ENCODE results near the gene KIF18B.

KIF18B gene

DNA sequence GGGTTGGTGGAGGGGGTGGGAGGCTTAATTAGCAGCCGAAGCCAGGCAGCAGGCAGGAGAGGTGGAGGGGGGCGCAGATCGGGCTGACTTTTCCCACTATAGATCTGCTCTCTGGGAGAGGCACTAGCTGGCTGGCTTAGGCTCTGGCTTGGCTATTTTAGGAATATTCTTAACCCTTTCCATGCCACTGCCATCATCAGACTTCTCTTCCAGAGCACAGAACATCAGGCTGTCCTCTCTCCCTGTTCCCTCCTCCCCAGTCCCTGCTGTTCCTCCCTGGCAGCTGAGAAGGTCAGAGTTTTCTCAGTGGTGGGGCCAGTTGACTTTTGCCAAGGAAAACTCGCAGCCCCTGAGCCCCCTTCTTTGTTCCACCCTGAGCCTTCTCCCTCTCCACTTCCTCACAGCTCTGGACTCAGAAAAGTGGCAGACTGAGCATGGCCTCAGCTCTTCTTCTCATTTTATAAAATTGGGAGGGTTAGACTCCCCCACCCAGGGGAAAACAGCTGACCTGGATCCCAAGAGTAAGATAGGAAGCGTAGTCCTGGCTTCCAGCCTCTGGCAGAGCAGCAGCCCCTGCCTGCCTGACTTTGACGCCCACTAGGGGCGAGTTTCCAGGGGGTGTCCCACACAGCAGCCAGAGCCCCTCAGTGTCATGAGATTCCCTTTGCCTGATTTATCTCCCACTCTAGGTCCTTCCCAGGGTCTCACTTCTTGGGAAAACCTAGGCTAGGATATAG lies 30.4 kb upstream of the KIF18B start:
- no peak for DNase-seq
- Histone ChIP-seq H3K4me3 (ENCODE audit: control insufficient read depth in 1 of 7, extremely low read depth in 1 of 7, insufficient read depth in 4 of 7, low read depth in 2 of 7, low read length in 6 of 7) (no peak overlapping the region), H3K9me3 (ENCODE audit: control extremely low read depth in 1 of 5, control insufficient read depth in 4 of 5, insufficient read depth in 2 of 5, low read depth in 1 of 5, low read length in 4 of 5) (no peaks in the 10 kb centered on the region), H3K4me1 (ENCODE audit: control extremely low read depth in 1 of 4, control insufficient read depth in 4 of 4, insufficient read depth in 4 of 4, low read length in 3 of 4) (no peaks in the 10 kb centered on the region), H3K27ac (ENCODE audit: insufficient read depth in 1 of 2, low read depth in 1 of 2, low read length in 2 of 2, poor library complexity in 1 of 2, severe bottlenecking in 2 of 2) (no peak overlapping the region), H3K27me3 (replicated peaks in 2 of 5; ENCODE audit: control insufficient read depth in 4 of 5, insufficient read depth in 5 of 5, low read length in 4 of 5) (peaks cover 5 to 86% (median 30%) of the 10 kb centered on the region in 5 experiments), H3K36me3 (ENCODE audit: control insufficient read depth in 4 of 4, insufficient read depth in 4 of 4, low read length in 3 of 4) (no peaks in the 10 kb centered on the region)
- WGBS (ENCODE audit: insufficient coverage) = 65% methylated on average over 6 of the region's 7 CpGs
- POLR2A ChIA-PET = no interaction called here
- CTCF ChIA-PET = interaction anchor here (0.8 to 2.1 kb wide), 5 partner anchors 12 to 58 kb away, joined by 3 to 7 read pairs (median 5); no protein-coding TSS in a partner anchor

DNA sequence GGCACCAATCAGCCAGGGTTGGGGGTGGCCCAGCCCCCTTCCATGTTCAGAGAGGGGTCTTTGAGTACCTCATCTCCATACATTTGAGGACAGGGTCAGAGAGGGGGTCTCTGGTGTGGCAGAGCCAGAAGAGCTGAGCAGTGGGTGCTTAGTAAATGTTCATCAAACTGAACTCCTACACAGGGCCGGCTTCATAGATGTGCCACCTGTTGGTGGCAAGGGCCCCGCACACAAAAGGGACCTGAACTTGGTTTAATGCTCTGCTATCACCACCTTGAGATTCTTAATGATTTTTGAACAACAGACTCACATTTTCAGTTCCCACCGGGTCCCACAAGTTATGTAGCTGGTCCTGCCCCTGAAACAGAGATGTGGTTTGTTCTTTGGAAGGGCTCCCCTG lies 29.5 kb upstream of the KIF18B start:
- Histone ChIP-seq H3K27ac (ENCODE audit: insufficient read depth in 1 of 2, low read depth in 1 of 2, low read length in 2 of 2, poor library complexity in 1 of 2, severe bottlenecking in 2 of 2) (no peak overlapping the region), H3K4me1 (ENCODE audit: control extremely low read depth in 1 of 4, control insufficient read depth in 4 of 4, insufficient read depth in 4 of 4, low read length in 3 of 4) (no peaks in the 10 kb centered on the region), H3K4me3 (ENCODE audit: control insufficient read depth in 1 of 7, extremely low read depth in 1 of 7, insufficient read depth in 4 of 7, low read depth in 2 of 7, low read length in 6 of 7) (no peak overlapping the region), H3K27me3 (replicated peaks in 2 of 5; ENCODE audit: control insufficient read depth in 4 of 5, insufficient read depth in 5 of 5, low read length in 4 of 5) (peaks cover 5 to 87% (median 35%) of the 10 kb centered on the region in 5 experiments), H3K36me3 (ENCODE audit: control insufficient read depth in 4 of 4, insufficient read depth in 4 of 4, low read length in 3 of 4) (no peaks in the 10 kb centered on the region), H3K9me3 (ENCODE audit: control extremely low read depth in 1 of 5, control insufficient read depth in 4 of 5, insufficient read depth in 2 of 5, low read depth in 1 of 5, low read length in 4 of 5) (no peaks in the 10 kb centered on the region)
- ChIA-PET CTCF (interaction anchor here (1.0 to 2.1 kb wide), 4 partner anchors 14 to 57 kb away, joined by 3 to 7 read pairs (median 5); no protein-coding TSS in a partner anchor), POLR2A (no interaction called here)
- 89% methylated on average over 3 of the region's 3 CpGs for WGBS (ENCODE audit: insufficient coverage)
- no peak for DNase-seq

DNA sequence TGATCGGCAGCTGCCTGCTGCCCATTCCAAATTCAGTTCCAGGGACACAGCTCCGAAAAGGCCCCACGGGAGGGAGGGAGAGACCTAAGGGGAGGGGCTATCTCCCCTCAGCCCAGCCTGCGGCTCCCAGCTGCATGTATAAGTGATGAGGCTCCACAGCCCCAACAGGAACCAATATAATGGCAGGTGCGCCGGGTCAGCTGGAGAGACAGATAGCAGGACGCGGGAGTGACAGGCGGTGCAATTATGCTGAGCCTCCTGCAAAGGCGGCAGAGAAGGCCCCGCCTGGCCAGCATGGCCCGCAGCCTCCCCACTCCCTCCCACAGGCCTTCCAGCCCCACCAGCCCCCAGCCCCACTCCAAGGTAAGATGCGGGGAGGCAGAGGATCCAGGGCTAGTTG lies 28.6 kb upstream of the KIF18B start:
- Histone ChIP-seq H3K27me3 (replicated peaks in 2 of 5; ENCODE audit: control insufficient read depth in 4 of 5, insufficient read depth in 5 of 5, low read length in 4 of 5) (peaks cover 5 to 88% (median 39%) of the 10 kb centered on the region in 5 experiments), H3K36me3 (ENCODE audit: control insufficient read depth in 4 of 4, insufficient read depth in 4 of 4, low read length in 3 of 4) (no peaks in the 10 kb centered on the region), H3K4me1 (ENCODE audit: control extremely low read depth in 1 of 4, control insufficient read depth in 4 of 4, insufficient read depth in 4 of 4, low read length in 3 of 4) (no peaks in the 10 kb centered on the region), H3K4me3 (ENCODE audit: control insufficient read depth in 1 of 7, extremely low read depth in 1 of 7, insufficient read depth in 4 of 7, low read depth in 2 of 7, low read length in 6 of 7) (no peak overlapping the region), H3K9me3 (ENCODE audit: control extremely low read depth in 1 of 5, control insufficient read depth in 4 of 5, insufficient read depth in 2 of 5, low read depth in 1 of 5, low read length in 4 of 5) (no peaks in the 10 kb centered on the region), H3K27ac (ENCODE audit: insufficient read depth in 1 of 2, low read depth in 1 of 2, low read length in 2 of 2, poor library complexity in 1 of 2, severe bottlenecking in 2 of 2) (no peak overlapping the region)
- 61% methylated on average over 7 of the region's 13 CpGs for WGBS (ENCODE audit: insufficient coverage)
- ChIA-PET POLR2A (no interaction called here), CTCF (interaction anchor here (1.0 to 2.1 kb wide), 2 partner anchors 41 to 56 kb away, joined by 3 to 7 read pairs; no protein-coding TSS in a partner anchor)
- no peak for DNase-seq

DNA sequence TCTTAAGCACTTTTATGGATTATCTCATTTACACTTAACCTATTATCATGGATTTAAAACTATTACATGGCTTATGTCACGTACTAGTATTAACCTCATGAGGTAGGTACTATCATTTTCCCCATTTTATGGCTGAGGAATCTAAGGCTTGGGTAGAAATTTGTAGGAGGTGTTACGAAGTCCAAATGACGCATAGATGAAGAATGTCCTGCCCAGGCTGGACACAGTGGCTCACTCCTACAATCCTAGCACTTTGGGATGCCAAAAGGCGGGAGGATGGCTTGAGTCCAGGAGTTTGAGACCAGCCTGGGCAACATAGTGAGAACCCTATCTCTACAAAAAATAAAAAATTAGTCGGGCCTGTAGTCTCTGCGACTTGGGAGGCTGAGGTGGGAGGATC lies 25.4 kb upstream of the KIF18B start:
- Histone ChIP-seq H3K27ac (ENCODE audit: insufficient read depth in 1 of 2, low read depth in 1 of 2, low read length in 2 of 2, poor library complexity in 1 of 2, severe bottlenecking in 2 of 2) (no peak overlapping the region), H3K4me3 (ENCODE audit: control insufficient read depth in 1 of 7, extremely low read depth in 1 of 7, insufficient read depth in 4 of 7, low read depth in 2 of 7, low read length in 6 of 7) (no peak overlapping the region), H3K9me3 (ENCODE audit: control extremely low read depth in 1 of 5, control insufficient read depth in 4 of 5, insufficient read depth in 2 of 5, low read depth in 1 of 5, low read length in 4 of 5) (no peaks in the 10 kb centered on the region), H3K36me3 (ENCODE audit: control insufficient read depth in 4 of 4, insufficient read depth in 4 of 4, low read length in 3 of 4) (no peaks in the 10 kb centered on the region), H3K27me3 (replicated peaks in 2 of 5; ENCODE audit: control insufficient read depth in 4 of 5, insufficient read depth in 5 of 5, low read length in 4 of 5) (peaks cover 5 to 86% (median 43%) of the 10 kb centered on the region in 5 experiments), H3K4me1 (ENCODE audit: control extremely low read depth in 1 of 4, control insufficient read depth in 4 of 4, insufficient read depth in 4 of 4, low read length in 3 of 4) (peaks cover 0 to 21% (median 17%) of the 10 kb centered on the region in 4 experiments)
- ChIA-PET CTCF (interaction anchor here (1.0 to 2.9 kb wide), 3 partner anchors 32 to 52 kb away, joined by 3 to 10 read pairs (median 6); no protein-coding TSS in a partner anchor), POLR2A (no interaction called here)
- DNase-seq = no peak
- 100% methylated on average over 4 of the region's 6 CpGs for WGBS (ENCODE audit: insufficient coverage)

DNA sequence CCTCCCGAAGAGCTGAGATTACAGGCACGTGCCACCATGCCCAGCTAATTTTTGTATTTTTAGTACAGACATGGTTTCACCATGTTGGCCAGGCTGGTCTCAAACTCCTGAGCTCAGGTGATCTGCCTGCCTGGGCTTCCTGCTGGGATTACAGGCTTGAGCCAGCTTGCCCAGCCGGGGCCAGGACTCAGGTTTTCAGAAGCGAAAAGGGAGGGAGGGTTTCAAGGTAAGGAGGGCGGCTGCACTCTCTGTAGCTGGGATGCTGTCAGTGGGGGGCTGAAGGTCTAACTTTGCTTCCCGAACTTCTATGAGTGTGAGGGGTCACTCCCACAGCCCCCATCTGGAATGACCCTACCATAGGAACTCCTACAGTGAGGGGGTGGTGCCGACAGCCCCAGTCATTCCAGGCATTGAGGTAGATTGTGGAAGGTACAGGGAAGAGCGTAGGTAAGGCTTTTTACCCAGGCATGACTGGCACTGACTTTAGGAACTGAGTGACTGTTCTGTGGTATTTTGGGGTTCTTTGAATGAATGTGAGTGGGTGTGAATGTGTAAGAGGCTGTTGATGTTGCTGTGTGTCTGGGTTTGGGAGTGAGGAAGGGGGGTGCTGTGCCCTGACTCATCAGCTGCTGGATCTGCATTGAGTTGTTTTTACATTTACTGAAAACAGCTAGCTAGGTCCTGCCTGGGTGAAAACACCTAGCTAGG lies 24.4 kb upstream of the KIF18B start:
- Histone ChIP-seq H3K4me3 (ENCODE audit: control insufficient read depth in 1 of 7, extremely low read depth in 1 of 7, insufficient read depth in 4 of 7, low read depth in 2 of 7, low read length in 6 of 7) (no peak overlapping the region), H3K27ac (ENCODE audit: insufficient read depth in 1 of 2, low read depth in 1 of 2, low read length in 2 of 2, poor library complexity in 1 of 2, severe bottlenecking in 2 of 2) (no peak overlapping the region), H3K27me3 (replicated peaks in 2 of 5; ENCODE audit: control insufficient read depth in 4 of 5, insufficient read depth in 5 of 5, low read length in 4 of 5) (peaks cover 5 to 86% (median 43%) of the 10 kb centered on the region in 5 experiments), H3K9me3 (ENCODE audit: control extremely low read depth in 1 of 5, control insufficient read depth in 4 of 5, insufficient read depth in 2 of 5, low read depth in 1 of 5, low read length in 4 of 5) (no peaks in the 10 kb centered on the region), H3K4me1 (ENCODE audit: control extremely low read depth in 1 of 4, control insufficient read depth in 4 of 4, insufficient read depth in 4 of 4, low read length in 3 of 4) (peaks cover 0 to 29% (median 22%) of the 10 kb centered on the region in 4 experiments), H3K36me3 (ENCODE audit: control insufficient read depth in 4 of 4, insufficient read depth in 4 of 4, low read length in 3 of 4) (no peaks in the 10 kb centered on the region)
- 75% methylated on average over 7 of the region's 8 CpGs for WGBS (ENCODE audit: insufficient coverage)
- ChIA-PET CTCF (interaction anchor here (1.0 to 2.9 kb wide), 4 partner anchors 10 to 51 kb away, joined by 3 to 10 read pairs (median 5); no protein-coding TSS in a partner anchor), POLR2A (no interaction called here)
- DNase-seq = peak in 2 of 3 donors; percentile 31 to 48

DNA sequence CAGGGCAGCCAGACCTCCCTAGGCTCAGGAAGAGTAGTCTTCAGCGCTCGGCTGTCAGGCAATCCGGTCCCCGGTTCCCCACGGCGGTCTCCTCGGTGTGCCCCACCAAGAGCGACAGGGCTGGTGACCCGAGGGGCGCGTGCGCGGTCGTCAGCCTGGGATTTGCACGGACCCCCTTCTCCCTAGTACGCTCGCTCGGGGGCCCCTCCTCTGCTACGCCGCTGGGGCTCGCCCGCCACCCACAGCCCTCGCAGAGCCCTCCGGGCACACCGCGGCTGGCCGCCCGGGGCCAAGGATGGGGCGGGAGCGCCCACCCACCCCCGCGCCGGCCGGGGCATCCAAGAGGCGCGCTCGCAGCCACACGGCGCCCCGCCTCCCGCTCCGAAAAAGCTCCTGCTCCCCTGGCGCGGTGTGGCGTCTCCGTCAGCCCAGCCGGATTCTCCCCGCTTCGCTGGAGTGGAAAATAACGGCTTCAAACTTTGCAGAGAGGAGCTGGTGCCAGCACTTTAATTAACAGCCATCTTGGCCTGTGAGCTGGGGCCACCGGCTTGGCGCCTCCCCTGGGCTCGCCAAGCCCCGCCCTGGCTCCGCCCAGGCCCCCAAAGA lies 22.7 kb upstream of the KIF18B start:
- peak in 2 of 3 donors; percentile 42 to 45 for DNase-seq
- H3K4me1 ChIP-seq (ENCODE audit: control extremely low read depth in 1 of 4, control insufficient read depth in 4 of 4, insufficient read depth in 4 of 4, low read length in 3 of 4) = peaks cover 0 to 31% (median 23%) of the 10 kb centered on the region in 4 experiments
- peaks cover 5 to 87% (median 45%) of the 10 kb centered on the region in 5 experiments for H3K27me3 ChIP-seq (replicated peaks in 2 of 5; ENCODE audit: control insufficient read depth in 4 of 5, insufficient read depth in 5 of 5, low read length in 4 of 5)
- 0% methylated on average over 43 of the region's 55 CpGs for WGBS (ENCODE audit: insufficient coverage)
- no peaks in the 10 kb centered on the region for H3K9me3 ChIP-seq (ENCODE audit: control extremely low read depth in 1 of 5, control insufficient read depth in 4 of 5, insufficient read depth in 2 of 5, low read depth in 1 of 5, low read length in 4 of 5)
- H3K4me3 ChIP-seq (ENCODE audit: control insufficient read depth in 1 of 7, extremely low read depth in 1 of 7, insufficient read depth in 4 of 7, low read depth in 2 of 7, low read length in 6 of 7) = peak overlapping the region; percentile 22 to 73 (median 50)
- ChIA-PET CTCF (interaction anchor here (1.4 to 2.9 kb wide), 3 partner anchors 8 to 49 kb away, joined by 4 to 10 read pairs (median 4); no protein-coding TSS in a partner anchor), POLR2A (no interaction called here)
- no peak overlapping the region for H3K27ac ChIP-seq (ENCODE audit: insufficient read depth in 1 of 2, low read depth in 1 of 2, low read length in 2 of 2, poor library complexity in 1 of 2, severe bottlenecking in 2 of 2)
- H3K36me3 ChIP-seq (ENCODE audit: control insufficient read depth in 4 of 4, insufficient read depth in 4 of 4, low read length in 3 of 4) = no peaks in the 10 kb centered on the region

All from common myeloid progenitor, CD34-positive (primary cell).